Measurements from ENCODE around the gene PTGDR2.

GRCh38 chr11:60871378-60872061 lies 15.8 kb upstream of the PTGDR2 start:
- TF ChIP-seq, protein P1, sequence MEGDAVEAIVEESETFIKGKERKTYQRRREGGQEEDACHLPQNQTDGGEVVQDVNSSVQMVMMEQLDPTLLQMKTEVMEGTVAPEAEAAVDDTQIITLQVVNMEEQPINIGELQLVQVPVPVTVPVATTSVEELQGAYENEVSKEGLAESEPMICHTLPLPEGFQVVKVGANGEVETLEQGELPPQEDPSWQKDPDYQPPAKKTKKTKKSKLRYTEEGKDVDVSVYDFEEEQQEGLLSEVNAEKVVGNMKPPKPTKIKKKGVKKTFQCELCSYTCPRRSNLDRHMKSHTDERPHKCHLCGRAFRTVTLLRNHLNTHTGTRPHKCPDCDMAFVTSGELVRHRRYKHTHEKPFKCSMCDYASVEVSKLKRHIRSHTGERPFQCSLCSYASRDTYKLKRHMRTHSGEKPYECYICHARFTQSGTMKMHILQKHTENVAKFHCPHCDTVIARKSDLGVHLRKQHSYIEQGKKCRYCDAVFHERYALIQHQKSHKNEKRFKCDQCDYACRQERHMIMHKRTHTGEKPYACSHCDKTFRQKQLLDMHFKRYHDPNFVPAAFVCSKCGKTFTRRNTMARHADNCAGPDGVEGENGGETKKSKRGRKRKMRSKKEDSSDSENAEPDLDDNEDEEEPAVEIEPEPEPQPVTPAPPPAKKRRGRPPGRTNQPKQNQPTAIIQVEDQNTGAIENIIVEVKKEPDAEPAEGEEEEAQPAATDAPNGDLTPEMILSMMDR (conservative IDR thresholded peaks at IDR 0.05; ENCODE audit: low read length) = no peak
- no peak for TF ChIP-seq EZH2phosphoT487 (IDR thresholded peaks at IDR 0.05; ENCODE audit: borderline replicate concordance, low read depth, low read length)
